HuH-7.5 (cell line): Measurements from ENCODE around the gene SIK2.
"Not testable (repeated sequence)": the region's sequence is repeated elsewhere in the genome, so short reads cannot be mapped to it uniquely, and the experiment has no call there.

Experiments
- DNase-seq: peaks from one replicate; pipeline ENCODE4 v3.0.0; 2011; ENCODE audit warnings: low spot score

The SIK2 gene

GRCh38 chr11:111699579-111700156 is 97.4 kb downstream of the SIK2 start:
- no peak for DNase-seq

GRCh38 chr11:111700162-111700561 is 97.9 kb downstream of the SIK2 start:
- no peak for DNase-seq

- DNase-seq: no peak
Measured at GRCh38 chr11:111702623-111703022, 100.4 kb downstream of the SIK2 start.

GRCh38 chr11:111703576-111703975 is 101.3 kb downstream of the SIK2 start:
- no peak for DNase-seq

GRCh38 chr11:111707039-111707690 is 104.9 kb downstream of the SIK2 start:
- no peak for DNase-seq

GRCh38 chr11:111707691-111708067 is 105.4 kb downstream of the SIK2 start:
- no peak for DNase-seq

- DNase-seq: no peak
Measured at GRCh38 chr11:111714522-111714921, 112.3 kb downstream of the SIK2 start.

- no peak for DNase-seq
Measured at GRCh38 chr11:111715142-111715816, 113.0 kb downstream of the SIK2 start.

GRCh38 chr11:111717660-111718059 is 115.4 kb downstream of the SIK2 start:
- not testable (repeated sequence) for DNase-seq

- no peak for DNase-seq
Measured at GRCh38 chr11:111718436-111718835, 116.2 kb downstream of the SIK2 start.

GRCh38 chr11:111718859-111719258 is 116.6 kb downstream of the SIK2 start:
- no peak for DNase-seq

GRCh38 chr11:111719379-111719778 is 117.1 kb downstream of the SIK2 start:
- no peak for DNase-seq

- DNase-seq: no peak
Measured at GRCh38 chr11:111720801-111721494, 118.7 kb downstream of the SIK2 start.

- DNase-seq: no peak
Measured at GRCh38 chr11:111722501-111722900, 120.3 kb downstream of the SIK2 start.

GRCh38 chr11:111723595-111723994 is 121.3 kb downstream of the SIK2 start:
- DNase-seq: no peak

GRCh38 chr11:111724615-111725129 is 122.4 kb downstream of the SIK2 start:
- no peak for DNase-seq

- DNase-seq: no peak
Measured at GRCh38 chr11:111725621-111726020, 123.4 kb downstream of the SIK2 start.

GRCh38 chr11:111726301-111726713 is 124.1 kb downstream of the SIK2 start:
- peak; percentile 73 for DNase-seq

- DNase-seq: no peak
Measured at GRCh38 chr11:111727431-111727830, 125.2 kb downstream of the SIK2 start.

- DNase-seq: no peak
Measured at GRCh38 chr11:111729071-111729830, 127.0 kb downstream of the SIK2 start.

- no peak for DNase-seq
Measured at GRCh38 chr11:111729831-111730311, 127.6 kb downstream of the SIK2 start.
